Ishikawa (cell line): Measurements from ENCODE around the gene PTTG1IP.
A peak's percentile ranks its signal among the peaks of the same experiment; 100 is the strongest.

Experiments
- CEBPB ChIP-seq: IDR thresholded peaks from 2 replicates; pipeline ENCODE4 v1.6.1; 2012
- CREB1 ChIP-seq: IDR thresholded peaks from 2 replicates; pipeline ENCODE4 v1.6.1; 2012; ENCODE audit warnings: low read depth
- EGR1 ChIP-seq: IDR thresholded peaks from 2 replicates; pipeline ENCODE4 v1.6.1; 2012
- EP300 ChIP-seq: IDR thresholded peaks from 2 replicates; pipeline ENCODE4 v1.6.1; 2012; ENCODE audit warnings: borderline replicate concordance
- FOXM1 ChIP-seq: IDR thresholded peaks from 2 replicates; pipeline ENCODE4 v1.6.1; 2012; ENCODE audit warnings: low read depth, borderline replicate concordance
- MAX ChIP-seq: IDR thresholded peaks from 2 replicates; pipeline ENCODE4 v1.6.1; 2012
- NFIC ChIP-seq: IDR thresholded peaks from 2 replicates; pipeline ENCODE4 v1.6.1; 2012
- RAD21 ChIP-seq: IDR thresholded peaks from 2 replicates; pipeline ENCODE4 v1.6.1; 2012; ENCODE audit warnings: low read depth
- REST ChIP-seq: IDR thresholded peaks from 2 replicates; pipeline ENCODE4 v1.6.1; 2012; ENCODE audit warnings: low read depth, mild to moderate bottlenecking
- TAF1 ChIP-seq: IDR thresholded peaks from 2 replicates; pipeline ENCODE4 v1.6.1; 2012; ENCODE audit warnings: low read depth, mild to moderate bottlenecking
- TCF12 ChIP-seq: IDR thresholded peaks from 2 replicates; pipeline ENCODE4 v1.6.1; 2012; ENCODE audit warnings: low read depth
- TEAD4 ChIP-seq: IDR thresholded peaks from 2 replicates; pipeline ENCODE4 v1.6.1; 2012
- YY1 ChIP-seq: IDR thresholded peaks from 2 replicates; pipeline ENCODE4 v1.6.1; 2012; ENCODE audit warnings: low read depth
- ZBTB7A ChIP-seq: IDR thresholded peaks from 2 replicates; pipeline ENCODE4 v1.6.1; 2012; ENCODE audit warnings: low read depth
- TF ChIP-seq, protein P1 (sequence below): IDR thresholded peaks from 2 replicates; pipeline ENCODE4 v1.6.1; 2012

The PTTG1IP gene

DNA sequence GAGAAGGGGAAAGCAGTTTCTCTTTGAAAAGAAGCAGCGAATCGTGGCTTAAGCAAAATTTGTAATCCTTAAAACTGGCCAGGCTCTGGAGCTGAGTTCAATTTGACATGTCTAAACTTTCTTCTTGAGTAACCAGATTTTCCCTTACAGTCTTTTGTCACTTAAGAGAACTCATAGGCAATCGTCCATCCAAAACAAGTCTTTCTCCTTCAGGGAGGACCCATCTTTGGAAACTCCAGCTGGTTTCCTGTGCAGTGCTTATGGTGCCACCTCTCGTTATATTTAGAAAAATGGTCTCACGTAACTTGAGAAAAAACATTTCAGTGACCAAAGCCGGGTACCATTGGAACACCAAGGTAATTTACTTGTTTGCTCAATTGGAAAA is 1.8 kb upstream of the PTTG1IP start:
- no peak for TF ChIP-seq FOXM1
- TF ChIP-seq YY1: no peak
- TF ChIP-seq REST: no peak
- TF ChIP-seq MAX: no peak
- no peak for TF ChIP-seq EP300
- TF ChIP-seq CREB1: no peak
- TF ChIP-seq TCF12: no peak
- TF ChIP-seq ZBTB7A: no peak
- no peak for TF ChIP-seq TAF1
- no peak for TF ChIP-seq TEAD4
- TF ChIP-seq EGR1: no peak
- no peak for TF ChIP-seq NFIC
- TF ChIP-seq CEBPB: no peak
- TF ChIP-seq, protein P1, sequence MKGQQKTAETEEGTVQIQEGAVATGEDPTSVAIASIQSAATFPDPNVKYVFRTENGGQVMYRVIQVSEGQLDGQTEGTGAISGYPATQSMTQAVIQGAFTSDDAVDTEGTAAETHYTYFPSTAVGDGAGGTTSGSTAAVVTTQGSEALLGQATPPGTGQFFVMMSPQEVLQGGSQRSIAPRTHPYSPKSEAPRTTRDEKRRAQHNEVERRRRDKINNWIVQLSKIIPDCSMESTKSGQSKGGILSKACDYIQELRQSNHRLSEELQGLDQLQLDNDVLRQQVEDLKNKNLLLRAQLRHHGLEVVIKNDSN: no peak
- TF ChIP-seq RAD21: no peak

DNA sequence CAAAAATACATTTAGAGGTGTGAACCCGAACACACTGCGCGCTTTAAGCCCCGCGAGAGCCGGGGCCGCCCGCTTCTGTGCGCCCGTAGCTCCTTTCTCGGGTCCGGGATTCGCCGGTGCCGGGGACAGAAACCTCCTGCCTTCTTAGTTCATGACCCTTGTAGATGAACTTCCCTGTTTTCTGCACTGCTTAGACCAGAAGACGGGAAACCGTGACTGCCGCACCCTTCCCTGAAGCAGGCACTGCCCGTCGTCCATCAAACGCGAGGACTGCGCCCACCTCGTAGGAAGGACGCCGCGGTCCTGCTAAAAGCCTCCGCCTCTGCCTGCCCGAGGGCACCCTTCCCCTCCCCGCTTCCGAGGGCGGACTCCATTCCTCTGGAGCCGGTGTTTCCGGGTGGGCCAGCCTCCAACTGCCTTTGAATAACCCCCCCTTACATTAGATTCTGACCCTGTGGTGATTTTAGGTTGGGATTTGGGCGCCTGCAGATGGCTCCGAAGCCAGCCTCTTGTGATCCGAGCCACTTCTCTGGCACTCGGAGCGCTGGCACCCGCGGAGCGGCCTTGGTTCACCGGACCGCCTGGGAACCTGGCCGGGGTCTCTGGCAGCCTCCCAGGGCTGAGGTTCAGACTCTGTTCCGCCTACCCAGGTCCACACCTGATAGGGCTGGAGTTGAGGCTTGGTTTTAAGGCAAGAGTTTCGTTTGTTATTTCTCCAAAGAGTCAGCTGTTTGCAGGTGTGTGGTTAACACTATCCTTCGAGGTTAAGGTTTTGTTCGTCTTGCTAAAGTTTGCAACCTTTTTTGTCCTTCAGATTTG is 1.2 kb upstream of the PTTG1IP start:
- TF ChIP-seq EGR1 (no peak), CEBPB (no peak), CREB1 (no peak), ZBTB7A (no peak), EP300 (no peak), TEAD4 (no peak), RAD21 (no peak), TCF12 (no peak), YY1 (no peak), MAX (no peak), NFIC (no peak), TAF1 (no peak), FOXM1 (no peak), REST (no peak)
- TF ChIP-seq, protein P1: no peak

- TF ChIP-seq TAF1: no peak
- TF ChIP-seq EGR1: no peak
- no peak for TF ChIP-seq FOXM1
- no peak for TF ChIP-seq CEBPB
Observed at GRCh38 chr21:44874240-44874496, 678 bp upstream of the PTTG1IP start.

DNA sequence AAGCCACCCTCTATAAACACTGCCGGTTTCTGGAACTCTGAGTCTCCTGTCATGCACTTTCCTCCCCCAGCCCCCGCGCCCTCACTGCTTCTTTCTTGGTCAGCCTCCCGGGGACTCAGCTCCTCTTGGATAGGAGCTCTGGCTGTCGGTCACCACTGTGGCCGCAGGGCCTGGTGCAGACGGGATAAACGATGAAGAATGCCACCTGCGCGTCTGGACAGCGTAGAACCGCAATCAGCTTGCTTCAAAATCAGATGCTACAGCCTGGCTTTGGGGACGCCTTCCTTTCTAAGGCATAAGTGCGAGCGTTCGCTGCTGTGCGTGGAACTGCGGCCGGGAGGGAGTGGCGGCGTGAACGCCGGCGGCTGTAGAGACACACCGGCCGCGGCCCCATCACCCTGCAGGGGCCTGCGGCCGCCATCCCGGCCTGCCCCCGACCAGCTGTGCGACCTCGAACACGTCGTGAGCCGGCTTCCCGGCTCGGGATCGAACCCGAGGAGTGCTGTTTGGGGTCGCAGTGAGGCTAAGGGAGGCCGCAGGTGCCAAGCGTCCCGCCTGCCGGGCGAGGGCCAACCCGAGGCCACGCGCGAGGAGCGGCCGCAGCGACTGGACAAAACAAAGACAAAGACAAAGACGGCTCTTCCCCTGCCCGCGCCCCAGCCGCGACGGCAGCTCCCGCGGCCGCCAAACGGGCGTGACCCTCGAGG is 688 bp downstream of the PTTG1IP start:
- TF ChIP-seq, protein P1: no peak
- no peak for TF ChIP-seq YY1
- no peak for TF ChIP-seq CREB1

DNA sequence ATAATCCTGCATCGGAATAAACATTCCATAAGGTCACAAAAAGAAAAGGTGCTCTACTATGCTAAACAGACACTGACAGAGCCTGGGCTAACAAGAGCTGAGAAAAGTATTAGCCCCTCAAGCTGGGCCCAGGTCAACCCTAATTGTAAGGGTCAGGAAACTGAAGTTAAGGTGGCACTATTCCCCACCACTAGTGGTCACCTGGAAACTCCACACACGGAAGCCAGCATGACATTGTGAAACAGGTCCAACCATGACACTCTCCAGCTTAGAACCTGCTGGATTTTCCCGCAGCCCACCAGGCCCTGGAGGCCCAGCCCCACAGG is 1.2 kb downstream of the PTTG1IP start:
- TF ChIP-seq, protein P1: no peak
- TF ChIP-seq CEBPB (0 out of 2 replicates have a peak, but pooled peaks have one; percentile 9), FOXM1 (no peak), EP300 (no peak)
